GM12874 (cell line): Measurements from ENCODE around the gene TRIP13.

Source experiments
- CTCF ChIP-seq: IDR thresholded peaks from 2 replicates; pipeline ENCODE4 v1.5.1; 2011; ENCODE audit warnings: low read depth, mild to moderate bottlenecking, control low read depth, low read length, moderate library complexity; ENCODE audit not compliant: insufficient read depth

Gene TRIP13

GRCh38 chr5:963673-964531 lies 71.2 kb downstream of the TRIP13 start:
- TF ChIP-seq CTCF, result no peak

- TF ChIP-seq CTCF, result no peak
These were observed 72.1 kb downstream of the TRIP13 start for GRCh38 chr5:964821-965220.

GRCh38 chr5:965604-966344 lies 73.1 kb downstream of the TRIP13 start:
- no peak for TF ChIP-seq CTCF

- no peak for TF ChIP-seq CTCF
These were observed 73.6 kb downstream of the TRIP13 start for GRCh38 chr5:966345-966710.

GRCh38 chr5:966941-967340 lies 74.3 kb downstream of the TRIP13 start:
- TF ChIP-seq CTCF, result no peak
